GM12878 (cell line): Measurements from ENCODE around the gene MEF2C. TPM values are rescaled to one million over a fixed set of nuclear protein-coding genes. Genes with fewer than 3 reads are reported as not detected.
A peak's percentile ranks its signal among the peaks of the same experiment; 100 is the strongest.

Experiments used
- ATAC-seq: fragments of 200-7000 bp; cut with Tn5 transposase; 3 replicates; pipeline ENCODE4 v1.9.1; 2020; ENCODE audit warnings: mild to moderate bottlenecking, moderate library complexity
- BruUV-seq: library from RNA; stranded (reverse); fragments of 400-500 nt; replicated peaks from 2 replicates; lab custom pipeline; 2021; lab: Mats Ljungman, UMichigan
- CTCF ChIA-PET: fragments of 300-600 bp; sonication (Branson Sonifier 250); formaldehyde crosslinking; extraction: SDS; loops from one replicate; lab custom pipeline; 2021; ENCODE audit warnings: inconsistent platforms; lab: Yijun Ruan, JAX
- POLR2A ChIA-PET: fragments of 350-600 bp; formaldehyde crosslinking; extraction: SDS; loops from one replicate; lab custom pipeline; 2021; ENCODE audit warnings: inconsistent platforms; lab: Charles Lee
- RAD21 ChIA-PET: fragments of 300-600 bp; sonication (Branson Sonifier 250); formaldehyde crosslinking; loops from one replicate; lab custom pipeline; 2023; ENCODE audit warnings: antibody characterized with exemption; ENCODE audit not compliant: unreplicated experiment; lab: Charles Lee
- SMC1A ChIA-PET: fragments of 300-600 bp; sonication (Branson Sonifier 250); formaldehyde crosslinking; loops from one replicate; lab custom pipeline; 2023; ENCODE audit not compliant: unreplicated experiment, uncharacterized antibody; lab: Charles Lee
- DNase-seq: peaks from one replicate; pipeline ENCODE4 v3.0.0-alpha.2; 2011; ENCODE audit warnings: low read depth, low spot score
- FAIRE-seq: peaks from 3 replicates; lab custom pipeline; 2011; peaks lifted over from hg19 to GRCh38; lab: Jason Lieb, UNC
- H2AFZ ChIP-seq: 2 replicates; pipeline ENCODE4 v1.6.0; 2011; ENCODE audit warnings: low read depth, low read length, control low read depth; ENCODE audit not compliant: control insufficient read depth
- H3K27ac ChIP-seq: 2 replicates; pipeline ENCODE4 v1.5.1; 2011; ENCODE audit warnings: control low read depth; ENCODE audit not compliant: control insufficient read depth, insufficient read depth
- H3K27me3 ChIP-seq, 2 experiments: replicated peaks in 1 of 2; 2 replicates each; pipeline versions ENCODE4 v1.6.0 to v1.6.1; 2011; ENCODE audit warnings: low read length in 1 of 2; ENCODE audit not compliant: control insufficient read depth in 2 of 2, insufficient read depth in 2 of 2
- H3K36me3 ChIP-seq, 2 experiments: 2 replicates each; pipeline ENCODE4 v1.5.1; 2011; ENCODE audit warnings: low read length in 1 of 2; ENCODE audit not compliant: control insufficient read depth in 2 of 2, insufficient read depth in 2 of 2
- H3K4me1 ChIP-seq: 2 replicates; pipeline ENCODE4 v1.6.1; 2011; ENCODE audit warnings: mild to moderate bottlenecking, low read length, moderate library complexity, mixed read lengths; ENCODE audit not compliant: control insufficient read depth, insufficient read depth
- H3K4me2 ChIP-seq: 2 replicates; pipeline ENCODE4 v1.6.0; 2011; ENCODE audit warnings: control low read depth; ENCODE audit not compliant: control insufficient read depth, insufficient read depth
- H3K4me3 ChIP-seq: fragments of 200-600 bp; sonication (generic); 2 replicates; pipeline ENCODE4 v1.5.1; 2016
- H3K79me2 ChIP-seq: 2 replicates; pipeline ENCODE4 v1.6.0; 2011; ENCODE audit warnings: low read length; ENCODE audit not compliant: control insufficient read depth, insufficient read depth
- H3K9ac ChIP-seq: 2 replicates; pipeline ENCODE4 v1.8.0; 2011; ENCODE audit warnings: low read length, control low read depth, mixed read lengths; ENCODE audit not compliant: control insufficient read depth, insufficient read depth
- H3K9me3 ChIP-seq: replicated peaks from 3 replicates; pipeline ENCODE4 v1.5.1; 2011; ENCODE audit warnings: mild to moderate bottlenecking, low read length; ENCODE audit not compliant: control insufficient read depth, insufficient read depth
- H4K20me1 ChIP-seq: 2 replicates; pipeline ENCODE4 v1.6.0; 2011; ENCODE audit not compliant: control insufficient read depth, insufficient read depth
- BCL11A ChIP-seq: IDR thresholded peaks from 2 replicates; pipeline ENCODE4 v1.6.1; 2011; ENCODE audit warnings: low read depth, low read length
- CBFB ChIP-seq: IDR thresholded peaks from 2 replicates; pipeline ENCODE4 v1.6.1; 2016; ENCODE audit warnings: antibody characterized with exemption, low read depth
- CHD4 ChIP-seq: fragments of 200-600 bp; sonication (generic); IDR thresholded peaks from 2 replicates; pipeline ENCODE4 v1.6.1; 2016; ENCODE audit warnings: mild to moderate bottlenecking
- CREB1 ChIP-seq: IDR thresholded peaks from 2 replicates; pipeline ENCODE4 v1.6.1; 2012; ENCODE audit warnings: low read depth, mild to moderate bottlenecking, inconsistent platforms
- CTCF ChIP-seq, 3 experiments: IDR thresholded peaks in 2 of 3; conservative IDR thresholded peaks in 1 of 3; 2 replicates each; pipeline ENCODE4 v1.5.1; 2011; ENCODE audit warnings: low read depth in 3 of 3, low read length in 3 of 3, mild to moderate bottlenecking in 3 of 3, control low read depth in 2 of 3, moderate library complexity in 2 of 3, inconsistent platforms in 1 of 3, mixed read lengths in 1 of 3; ENCODE audit not compliant: control insufficient read depth in 2 of 3, insufficient read depth in 1 of 3; ENCODE audit errors: extremely low read depth in 1 of 3
- DPF2 ChIP-seq: fragments of 450-650 bp; IDR thresholded peaks from 2 replicates; pipeline ENCODE4 v1.6.1; 2017; ENCODE audit warnings: mild to moderate bottlenecking
- GABPA ChIP-seq: IDR thresholded peaks from 2 replicates; pipeline ENCODE4 v1.6.1; 2014; ENCODE audit warnings: antibody characterized with exemption, low read depth, mild to moderate bottlenecking, inconsistent platforms
- JUND ChIP-seq: IDR thresholded peaks from 2 replicates; pipeline ENCODE4 v1.6.1; 2012; ENCODE audit warnings: low read depth, mild to moderate bottlenecking, low read length, improper control_type of control experiment, moderate library complexity
- MEF2A ChIP-seq: IDR thresholded peaks from 2 replicates; pipeline ENCODE4 v1.6.1; 2011; ENCODE audit warnings: low read depth, mild to moderate bottlenecking, low read length, moderate library complexity; ENCODE audit not compliant: insufficient read depth
- MYC ChIP-seq: IDR thresholded peaks from 2 replicates; pipeline ENCODE4 v1.6.1; 2011; ENCODE audit warnings: mild to moderate bottlenecking, low read length, moderate library complexity, inconsistent platforms; ENCODE audit not compliant: insufficient read depth, insufficient replicate concordance, insufficient read length, severe bottlenecking
- NFYA ChIP-seq: IDR thresholded peaks from 2 replicates; pipeline ENCODE4 v1.6.1; 2011; ENCODE audit warnings: low read depth, mild to moderate bottlenecking, low read length, improper control_type of control experiment, borderline replicate concordance
- PML ChIP-seq: IDR thresholded peaks from 2 replicates; pipeline ENCODE4 v1.6.1; 2012; ENCODE audit warnings: low read length, inconsistent platforms
- POLR2A ChIP-seq: IDR thresholded peaks from 2 replicates; pipeline ENCODE4 v1.6.1; 2011; ENCODE audit warnings: low read depth, mild to moderate bottlenecking, low read length
- STAT3 ChIP-seq: IDR thresholded peaks from 2 replicates; pipeline ENCODE4 v1.6.1; 2011; ENCODE audit warnings: low read depth, low read length, improper control_type of control experiment
- TCF12 ChIP-seq: IDR thresholded peaks from 2 replicates; pipeline ENCODE4 v1.6.1; 2011; ENCODE audit warnings: low read depth, mild to moderate bottlenecking, low read length
- WGBS: methylation state at CpG from one replicate; pipeline ENCODE4 v1.1.6; 2016; ENCODE audit warnings: low lambda C conversion rate; ENCODE audit not compliant: insufficient replicate concordance, insufficient coverage; ENCODE audit errors: missing lambda C conversion rate; 5-methylcytosine and 5-hydroxymethylcytosine counted together
- in situ Hi-C: fragments of 300-500 bp; cut with MboI; formaldehyde crosslinking; loops from 9 replicates; pipeline ENCODE4 v1.14.3; 2018; ENCODE audit warnings: mixed read lengths
- intact Hi-C: fragments of 100-400 bp; cut with micrococcal nuclease; formaldehyde crosslinking; loops from one replicate; pipeline ENCODE4 v1.14.2; 2022; ENCODE audit not compliant: unreplicated experiment
- polyA plus RNA-seq, 11 experiments: library from polyadenylated mRNA; depleted of rRNA in 4 of 11; unstranded in 6 of 11; stranded (reverse) in 5 of 11; fragments of >200 nt; fragmentation: Nextera tagmentation in 4 of 11; fragmentation: Illumina TruSeq in 1 of 11; extraction: Ambion mirVana in 4 of 11; extraction: Trizol in 1 of 11; gene quantifications; 1 replicate in 1 of 11; 2 replicates in 10 of 11; pipeline versions ENCODE4 v1.2.1 to v1.2.3, GENCODE V29; 2011 to 2016; ENCODE audit warnings: inconsistent platforms in 2 of 11, missing spikeins in 2 of 11, low read depth in 1 of 11
- total RNA-seq, 4 experiments: library from RNA; depleted of rRNA in 3 of 4; stranded (reverse); fragments of >200 nt in 3 of 4; fragmentation: Illumina TruSeq in 1 of 4; extraction: Trizol in 1 of 4; gene quantifications; 2 replicates each; pipeline versions ENCODE4 v1.2.1 to v1.2.3, GENCODE V29; 2013 to 2021
- TF ChIP-seq, protein P1 (sequence below): fragments of 450-650 bp; IDR thresholded peaks from 2 replicates; pipeline ENCODE4 v1.6.1; 2017; ENCODE audit warnings: mild to moderate bottlenecking, low read depth, inconsistent platforms; ENCODE audit not compliant: poor library complexity, severe bottlenecking
- TF ChIP-seq, protein P2 (sequence below): fragments of 450-650 bp; conservative IDR thresholded peaks from 2 replicates; pipeline ENCODE4 v1.6.1; 2017; ENCODE audit warnings: mild to moderate bottlenecking, moderate library complexity

Gene MEF2C
- total and polyA plus RNA-seq, 10 of the 15 experiments (the other 5 are each of a cell fraction or from before 2014, with no cell fraction given), result 104 to 225 (median 180) TPM

- peak overlapping the region; percentile 64 for H3K4me2 ChIP-seq
- no peaks in the 10 kb centered on the region for H4K20me1 ChIP-seq
- peak; percentile 13 for ATAC-seq
- WGBS, result 1% methylated on average over 4 of the region's 4 CpGs
- SMC1A ChIA-PET, result interaction anchor here (1.0 to 8.1 kb wide), 12 partner anchors 11 to 415 kb away, joined by 3 to 182 read pairs (median 4); no protein-coding TSS in a partner anchor
- no peaks in the 10 kb centered on the region for H3K36me3 ChIP-seq
- no peak overlapping the region; the same call in 1 of the 2 replicates for H2AFZ ChIP-seq
- H3K79me2 ChIP-seq, result peaks cover 98% of the 10 kb centered on the region
- intact Hi-C loops, result loop anchor here (5.0 to 10.0 kb wide), 4 partner anchors 195 to 1298 kb away; no protein-coding TSS in a partner anchor
- in situ Hi-C loops, result loop anchor here (5.0 to 10.0 kb wide), 3 partner anchors 150 to 548 kb away; no protein-coding TSS in a partner anchor
- FAIRE-seq, result peak; percentile 62
- H3K4me3 ChIP-seq, result peak overlapping the region; percentile 87
- BruUV-seq, result no TSS peak
- peak overlapping the region; percentile 99 for H3K9ac ChIP-seq
- DNase-seq, result no peak
- peaks cover 3% of the 10 kb centered on the region for H3K4me1 ChIP-seq
- RAD21 ChIA-PET, result interaction anchor here (1.0 to 7.9 kb wide), 17 partner anchors 11 to 415 kb away, joined by 3 to 82 read pairs (median 4); no protein-coding TSS in a partner anchor
- peak overlapping the region; percentile 98 for H3K27ac ChIP-seq
- no peaks in the 10 kb centered on the region for H3K27me3 ChIP-seq
- no peaks in the 10 kb centered on the region for H3K9me3 ChIP-seq
- CTCF ChIA-PET, result interaction anchor here (1.0 to 4.5 kb wide), 5 partner anchors 154 to 195 kb away, joined by 3 to 24 read pairs (median 3); no protein-coding TSS in a partner anchor
- POLR2A ChIA-PET, result interaction anchor here (0.6 to 1.4 kb wide), 5 partner anchors 11 to 551 kb away, joined by 3 to 4 read pairs (median 3); no protein-coding TSS in a partner anchor
- TF ChIP-seq PML (peak; percentile 49; the same call in 1 of the 2 replicates), CHD4 (no peak), MEF2A (no peak), GABPA (no peak), CBFB (no peak), CREB1 (no peak), DPF2 (no peak), NFYA (no peak), POLR2A (0 out of 2 replicates have a peak, but pooled peaks have one; percentile 37), JUND (no peak), TCF12 (no peak), CTCF (IDR thresholded peaks at IDR 0.05 in 2 of 3, conservative IDR thresholded peaks at IDR 0.05 in 1 of 3; ENCODE audit: control insufficient read depth in 2 of 3, extremely low read depth in 1 of 3, insufficient read depth in 1 of 3, low read depth in 3 of 3, low read length in 3 of 3) (no peak), MYC (no peak), STAT3 (no peak), BCL11A (no peak)
- TF ChIP-seq, protein P1, sequence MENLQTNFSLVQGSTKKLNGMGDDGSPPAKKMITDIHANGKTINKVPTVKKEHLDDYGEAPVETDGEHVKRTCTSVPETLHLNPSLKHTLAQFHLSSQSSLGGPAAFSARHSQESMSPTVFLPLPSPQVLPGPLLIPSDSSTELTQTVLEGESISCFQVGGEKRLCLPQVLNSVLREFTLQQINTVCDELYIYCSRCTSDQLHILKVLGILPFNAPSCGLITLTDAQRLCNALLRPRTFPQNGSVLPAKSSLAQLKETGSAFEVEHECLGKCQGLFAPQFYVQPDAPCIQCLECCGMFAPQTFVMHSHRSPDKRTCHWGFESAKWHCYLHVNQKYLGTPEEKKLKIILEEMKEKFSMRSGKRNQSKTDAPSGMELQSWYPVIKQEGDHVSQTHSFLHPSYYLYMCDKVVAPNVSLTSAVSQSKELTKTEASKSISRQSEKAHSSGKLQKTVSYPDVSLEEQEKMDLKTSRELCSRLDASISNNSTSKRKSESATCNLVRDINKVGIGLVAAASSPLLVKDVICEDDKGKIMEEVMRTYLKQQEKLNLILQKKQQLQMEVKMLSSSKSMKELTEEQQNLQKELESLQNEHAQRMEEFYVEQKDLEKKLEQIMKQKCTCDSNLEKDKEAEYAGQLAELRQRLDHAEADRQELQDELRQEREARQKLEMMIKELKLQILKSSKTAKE, result no peak
- TF ChIP-seq, protein P2, sequence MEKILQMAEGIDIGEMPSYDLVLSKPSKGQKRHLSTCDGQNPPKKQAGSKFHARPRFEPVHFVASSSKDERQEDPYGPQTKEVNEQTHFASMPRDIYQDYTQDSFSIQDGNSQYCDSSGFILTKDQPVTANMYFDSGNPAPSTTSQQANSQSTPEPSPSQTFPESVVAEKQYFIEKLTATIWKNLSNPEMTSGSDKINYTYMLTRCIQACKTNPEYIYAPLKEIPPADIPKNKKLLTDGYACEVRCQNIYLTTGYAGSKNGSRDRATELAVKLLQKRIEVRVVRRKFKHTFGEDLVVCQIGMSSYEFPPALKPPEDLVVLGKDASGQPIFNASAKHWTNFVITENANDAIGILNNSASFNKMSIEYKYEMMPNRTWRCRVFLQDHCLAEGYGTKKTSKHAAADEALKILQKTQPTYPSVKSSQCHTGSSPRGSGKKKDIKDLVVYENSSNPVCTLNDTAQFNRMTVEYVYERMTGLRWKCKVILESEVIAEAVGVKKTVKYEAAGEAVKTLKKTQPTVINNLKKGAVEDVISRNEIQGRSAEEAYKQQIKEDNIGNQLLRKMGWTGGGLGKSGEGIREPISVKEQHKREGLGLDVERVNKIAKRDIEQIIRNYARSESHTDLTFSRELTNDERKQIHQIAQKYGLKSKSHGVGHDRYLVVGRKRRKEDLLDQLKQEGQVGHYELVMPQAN, result no peak
These were observed 3.9 kb upstream of the MEF2C start for GRCh38 chr5:88886746-88887341.
